GM18526 (cell line): ENCODE results near the gene RBM15B.

Experiments
- POLR2A ChIP-seq: IDR thresholded peaks from 3 replicates; pipeline ENCODE4 v1.6.1; 2011; ENCODE audit not compliant: insufficient read length; ENCODE audit errors: extremely low read depth

Gene RBM15B, protein sequence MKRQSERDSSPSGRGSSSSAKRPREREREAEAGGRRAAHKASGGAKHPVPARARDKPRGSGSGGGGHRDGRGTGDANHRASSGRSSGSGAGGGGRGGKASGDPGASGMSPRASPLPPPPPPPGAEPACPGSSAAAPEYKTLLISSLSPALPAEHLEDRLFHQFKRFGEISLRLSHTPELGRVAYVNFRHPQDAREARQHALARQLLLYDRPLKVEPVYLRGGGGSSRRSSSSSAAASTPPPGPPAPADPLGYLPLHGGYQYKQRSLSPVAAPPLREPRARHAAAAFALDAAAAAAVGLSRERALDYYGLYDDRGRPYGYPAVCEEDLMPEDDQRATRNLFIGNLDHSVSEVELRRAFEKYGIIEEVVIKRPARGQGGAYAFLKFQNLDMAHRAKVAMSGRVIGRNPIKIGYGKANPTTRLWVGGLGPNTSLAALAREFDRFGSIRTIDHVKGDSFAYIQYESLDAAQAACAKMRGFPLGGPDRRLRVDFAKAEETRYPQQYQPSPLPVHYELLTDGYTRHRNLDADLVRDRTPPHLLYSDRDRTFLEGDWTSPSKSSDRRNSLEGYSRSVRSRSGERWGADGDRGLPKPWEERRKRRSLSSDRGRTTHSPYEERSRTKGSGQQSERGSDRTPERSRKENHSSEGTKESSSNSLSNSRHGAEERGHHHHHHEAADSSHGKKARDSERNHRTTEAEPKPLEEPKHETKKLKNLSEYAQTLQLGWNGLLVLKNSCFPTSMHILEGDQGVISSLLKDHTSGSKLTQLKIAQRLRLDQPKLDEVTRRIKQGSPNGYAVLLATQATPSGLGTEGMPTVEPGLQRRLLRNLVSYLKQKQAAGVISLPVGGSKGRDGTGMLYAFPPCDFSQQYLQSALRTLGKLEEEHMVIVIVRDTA

DNA sequence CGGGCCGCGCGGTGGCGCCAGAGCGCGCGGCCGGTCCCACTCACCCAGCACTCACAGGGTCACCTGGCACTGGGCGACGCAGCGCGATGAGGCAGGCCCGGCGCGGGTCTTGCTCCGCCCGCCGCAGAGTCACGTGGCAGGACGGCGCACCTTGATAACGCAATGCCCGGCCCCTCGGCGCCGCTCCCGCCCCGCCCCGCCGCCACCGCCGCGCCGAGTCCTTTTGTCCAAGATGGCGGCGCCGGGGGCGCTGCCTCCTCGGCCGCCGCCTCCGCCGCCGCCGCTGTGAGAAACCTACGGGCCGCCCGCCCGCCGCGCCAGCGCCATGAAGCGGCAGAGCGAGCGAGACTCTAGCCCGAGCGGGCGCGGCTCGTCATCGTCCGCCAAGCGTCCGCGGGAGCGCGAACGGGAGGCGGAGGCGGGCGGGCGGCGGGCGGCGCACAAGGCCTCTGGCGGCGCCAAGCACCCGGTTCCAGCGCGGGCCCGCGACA, at the start of gene RBM15B:
TSS of gene RBM15B (plus strand) at position 211 of the 491 bp plus-strand sequence. CDS start at position 326, 115 bp downstream.
- TF ChIP-seq POLR2A, result peak; percentile 70

DNA sequence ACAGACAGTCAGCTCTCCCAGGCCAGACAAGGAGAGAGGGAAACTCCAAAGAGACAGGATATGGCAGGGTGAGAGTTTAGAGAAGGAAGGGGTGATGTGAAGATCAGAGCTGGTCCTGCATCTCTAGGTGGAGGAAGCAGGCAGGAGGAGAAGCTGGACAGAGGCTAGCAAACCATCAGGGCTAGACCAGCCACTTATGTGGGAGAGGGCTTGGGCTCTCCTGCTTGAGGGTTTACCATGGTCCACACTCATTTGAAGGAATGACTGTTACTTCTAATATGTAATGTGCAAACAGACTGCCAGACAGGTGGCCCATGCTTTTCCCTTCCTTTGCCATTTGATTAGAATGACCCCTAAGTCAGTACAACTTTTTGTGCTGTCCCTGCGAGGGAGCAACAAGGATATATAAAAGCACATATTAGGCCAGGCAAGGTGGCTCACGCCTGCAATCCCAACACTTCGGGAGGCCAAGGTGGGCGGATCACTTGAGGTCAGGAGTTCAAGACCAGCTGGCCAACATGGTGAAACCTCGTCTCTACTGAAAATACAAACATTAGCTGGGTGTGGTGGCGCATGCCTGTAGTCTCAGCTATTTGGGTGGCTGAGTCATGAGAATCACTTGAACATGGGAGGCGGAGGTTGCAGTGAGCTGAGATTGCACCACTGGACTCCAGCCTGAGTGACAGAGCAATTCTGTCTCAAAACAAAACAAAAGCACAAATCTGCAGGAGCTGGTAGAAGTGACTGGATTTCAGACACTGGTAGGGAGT, 47.0 kb upstream of the RBM15B start:
- TF ChIP-seq POLR2A, result no peak

DNA sequence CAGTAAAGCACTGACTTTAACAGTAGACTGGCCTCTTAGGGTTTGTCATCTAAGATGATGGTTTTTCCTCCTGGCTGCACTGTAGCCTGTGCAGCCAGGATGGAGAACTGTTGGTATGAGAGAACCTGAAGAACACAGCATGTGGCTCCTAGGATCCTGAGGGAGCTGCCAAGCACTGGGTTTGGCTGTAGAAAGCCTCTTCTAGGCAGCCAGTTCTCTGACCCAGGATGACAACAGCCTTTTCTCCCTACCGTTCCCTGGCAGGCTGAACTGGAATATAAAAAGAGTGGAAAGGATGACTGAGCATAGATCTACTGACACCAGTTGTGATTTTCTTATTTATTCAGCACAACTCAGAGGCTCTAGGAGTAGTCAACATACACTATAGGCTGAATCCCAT, 40.3 kb upstream of the RBM15B start:
- no peak for TF ChIP-seq POLR2A

DNA sequence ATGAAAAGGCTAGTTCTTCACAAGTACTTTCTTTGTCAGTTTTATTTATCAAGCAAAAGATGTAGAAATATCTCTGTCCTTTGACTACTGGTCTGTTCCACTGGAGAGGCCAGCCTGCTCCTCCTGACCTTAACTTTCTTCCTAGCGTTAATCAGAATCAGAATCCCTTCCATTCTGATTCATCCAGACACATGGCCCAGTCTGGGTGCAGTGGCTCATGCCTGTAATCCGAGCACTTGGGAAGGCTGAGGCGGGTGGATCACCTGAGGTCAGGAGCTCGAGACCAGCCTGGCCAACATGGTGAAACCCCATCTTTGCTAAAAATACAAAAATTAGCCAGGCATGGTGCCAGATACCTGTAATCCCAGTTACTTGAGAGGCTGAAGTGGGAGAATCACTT, 38.0 kb upstream of the RBM15B start:
- no peak for TF ChIP-seq POLR2A

DNA sequence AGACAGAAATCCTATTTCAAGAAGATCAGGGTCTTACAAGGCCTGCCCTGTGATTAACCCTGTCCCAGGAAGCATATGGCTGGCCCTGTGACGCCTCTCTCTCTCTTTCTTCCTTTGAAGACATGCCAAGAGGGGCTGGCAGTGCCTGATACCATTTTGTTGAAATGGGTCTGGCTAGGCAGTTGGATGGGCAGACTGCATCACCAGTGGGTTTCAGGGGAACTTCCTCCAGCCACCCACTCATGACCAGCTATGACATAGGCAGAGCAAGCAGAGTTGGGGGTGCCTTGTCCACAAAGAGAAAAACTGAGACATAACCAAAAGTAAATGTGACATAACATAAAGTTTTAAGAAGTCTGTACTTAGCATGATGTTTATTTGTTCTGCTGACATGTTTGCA, 37.4 kb upstream of the RBM15B start:
- no peak for TF ChIP-seq POLR2A

DNA sequence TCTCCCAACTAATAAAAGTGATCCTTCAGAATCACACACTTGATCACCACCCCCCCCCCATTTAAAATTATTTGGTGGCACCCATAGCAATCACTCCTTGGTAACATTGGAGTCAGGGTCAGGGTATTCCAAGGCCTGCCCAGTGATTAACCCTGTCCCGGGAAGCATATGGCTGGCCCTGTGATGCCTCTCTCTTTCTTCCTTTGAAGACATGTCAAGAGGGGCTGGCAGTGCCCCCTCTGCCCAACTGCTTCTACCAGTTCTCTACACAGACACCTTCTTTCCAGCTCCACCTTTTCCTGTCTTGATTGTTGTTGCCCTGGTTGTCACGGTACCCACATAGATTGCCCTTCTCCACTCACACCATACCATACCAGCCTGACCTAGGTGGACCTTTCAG, 36.9 kb upstream of the RBM15B start:
- TF ChIP-seq POLR2A, result no peak

DNA sequence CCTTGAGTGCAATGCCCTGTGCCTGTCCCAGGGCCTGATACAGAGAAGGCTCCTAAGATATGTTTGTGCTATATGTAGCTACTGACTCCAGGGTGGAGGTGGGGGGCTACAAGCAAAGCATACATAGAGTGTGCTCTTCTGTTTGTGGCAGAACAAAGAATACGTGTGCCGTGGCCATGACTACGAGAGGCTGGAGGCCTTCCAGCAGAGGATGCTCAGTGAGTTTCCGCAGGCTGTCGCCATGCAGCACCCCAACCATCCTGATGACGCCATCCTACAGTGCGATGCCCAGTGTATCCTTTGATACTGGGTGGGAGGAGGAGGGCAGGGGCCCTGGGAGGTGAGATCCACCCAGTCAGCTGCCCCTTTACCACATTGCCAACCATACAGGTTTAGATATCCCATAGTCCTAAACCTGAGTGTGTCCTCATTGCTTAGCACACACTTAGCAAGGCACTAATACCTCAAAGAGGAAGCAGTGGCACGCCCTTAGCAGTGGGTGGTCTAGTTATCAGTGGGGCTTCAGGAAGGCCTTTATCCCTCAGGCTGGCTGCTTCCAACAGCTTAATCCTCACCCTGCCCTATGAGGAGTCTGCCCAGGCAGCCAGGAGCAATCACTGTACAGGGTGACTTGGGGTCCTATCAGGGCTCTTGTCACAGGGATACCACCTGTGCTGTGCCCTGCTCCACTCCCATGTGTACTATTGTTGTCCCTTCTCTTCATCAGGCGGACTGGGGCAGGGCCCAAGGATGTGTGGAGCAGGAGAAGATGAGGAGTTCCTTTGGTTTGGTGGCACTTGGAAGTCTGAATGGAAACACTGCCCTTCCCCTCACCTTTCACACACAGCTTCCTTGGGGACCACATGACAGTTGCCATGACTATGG, 36.1 kb upstream of the RBM15B start:
- TF ChIP-seq POLR2A, result no peak

DNA sequence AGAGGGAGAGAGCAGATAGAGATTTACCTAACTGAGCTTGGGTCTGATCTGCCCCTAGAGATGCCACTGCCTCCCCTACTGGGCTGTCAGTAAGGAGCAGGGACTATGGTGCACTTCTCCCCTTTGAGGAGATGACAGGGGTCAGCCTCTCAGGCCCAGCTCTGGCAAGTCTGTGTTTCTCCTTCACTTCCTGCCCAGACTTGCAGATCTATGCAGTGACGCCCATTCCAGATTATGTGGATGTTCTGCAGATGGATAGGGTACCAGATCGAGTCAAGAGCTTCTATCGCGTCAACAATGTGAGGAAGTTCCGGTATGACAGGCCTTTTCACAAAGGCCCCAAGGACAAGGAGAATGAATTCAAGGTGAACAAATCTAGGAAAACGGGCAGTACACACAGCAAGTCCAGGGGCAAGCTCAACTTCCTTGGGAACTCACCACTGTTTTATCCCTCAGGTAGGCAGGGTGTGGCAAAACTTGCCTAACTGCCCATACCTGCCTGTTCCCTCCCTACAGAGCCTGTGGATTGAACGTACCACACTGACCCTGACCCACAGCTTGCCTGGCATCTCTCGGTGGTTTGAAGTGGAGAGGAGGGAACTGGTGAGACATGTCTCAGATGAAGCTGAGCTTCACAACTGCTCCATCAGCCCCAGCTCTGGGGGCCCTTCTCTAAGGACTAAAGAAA, 35.0 kb upstream of the RBM15B start:
- TF ChIP-seq POLR2A, result no peak

DNA sequence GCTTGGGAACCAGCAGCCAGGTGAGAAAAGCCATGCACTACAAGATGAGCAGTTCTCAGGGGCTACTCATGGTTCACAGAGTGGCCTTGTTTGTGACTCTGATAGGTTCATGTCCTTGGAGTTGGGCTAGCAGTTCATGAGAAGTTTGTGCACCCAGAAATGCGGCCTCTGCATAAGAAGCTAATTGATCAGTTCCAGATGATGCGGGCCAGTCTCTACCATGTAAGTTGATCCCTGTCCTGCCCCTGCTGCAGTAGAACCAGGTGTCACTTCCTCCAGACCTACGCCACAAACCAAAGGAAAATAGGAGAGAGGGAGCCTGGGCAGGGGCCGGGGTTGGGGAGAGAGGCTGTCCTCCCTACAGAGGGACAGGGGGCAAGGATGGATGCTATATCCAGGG, 33.2 kb upstream of the RBM15B start:
- no peak for TF ChIP-seq POLR2A

DNA sequence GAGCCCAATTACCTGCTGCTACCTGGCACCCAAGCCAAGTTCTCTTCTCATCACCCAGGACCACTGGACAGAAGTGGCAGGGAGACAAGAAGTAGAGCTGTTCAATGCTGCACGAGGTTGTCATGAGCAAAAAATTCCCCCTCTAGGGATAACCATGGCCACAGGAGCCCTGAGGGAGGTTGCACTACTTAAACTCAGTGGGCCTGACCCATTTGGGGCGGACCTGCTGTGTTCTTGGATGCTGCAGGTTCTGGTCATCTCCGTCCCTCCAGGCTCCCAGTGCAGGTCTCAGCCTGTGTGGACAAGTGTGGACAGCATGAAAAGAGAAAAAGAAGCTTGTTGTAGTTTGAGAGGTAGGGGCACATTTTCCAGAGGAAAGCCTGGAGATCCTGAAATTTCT, 32.1 kb upstream of the RBM15B start:
- no peak for TF ChIP-seq POLR2A

DNA sequence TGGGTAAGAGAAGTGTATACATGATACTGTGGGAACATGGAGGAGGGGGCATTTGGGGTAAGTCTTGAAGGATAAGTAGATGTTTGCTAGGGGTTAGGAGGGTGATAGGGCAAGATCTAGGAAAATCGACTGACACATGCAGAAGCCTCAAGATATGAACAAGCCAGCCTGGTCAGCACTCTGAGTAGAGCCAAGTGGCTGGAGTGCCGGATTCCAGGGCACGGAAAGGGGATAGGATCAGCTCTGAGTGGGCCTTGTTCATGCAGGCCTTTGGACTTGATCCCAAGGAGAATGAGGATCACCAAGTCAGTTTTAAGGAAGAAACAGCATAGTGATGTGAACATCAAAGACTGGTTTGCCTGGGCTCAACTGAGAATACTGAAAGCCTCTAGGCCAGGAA, 30.3 kb upstream of the RBM15B start:
- no peak for TF ChIP-seq POLR2A

DNA sequence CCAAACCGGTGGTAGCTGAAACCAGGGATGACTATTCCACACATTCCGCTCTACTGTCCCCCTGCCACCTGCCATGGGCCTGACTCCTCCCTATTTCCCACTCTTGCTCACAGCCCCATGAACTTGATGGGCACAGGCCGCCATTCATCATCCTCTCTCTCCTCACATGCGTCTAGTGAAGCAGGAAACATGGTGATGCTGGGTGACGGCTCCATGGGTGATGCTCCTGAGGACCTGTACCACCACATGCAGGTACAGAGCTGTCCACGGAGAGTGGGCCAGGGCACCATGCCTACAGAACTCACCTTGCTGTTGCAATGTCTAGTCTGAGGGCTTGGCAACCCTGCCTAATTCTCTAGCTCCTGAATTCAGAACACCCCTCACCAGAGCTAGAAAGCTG, 29.3 kb upstream of the RBM15B start:
- no peak for TF ChIP-seq POLR2A

DNA sequence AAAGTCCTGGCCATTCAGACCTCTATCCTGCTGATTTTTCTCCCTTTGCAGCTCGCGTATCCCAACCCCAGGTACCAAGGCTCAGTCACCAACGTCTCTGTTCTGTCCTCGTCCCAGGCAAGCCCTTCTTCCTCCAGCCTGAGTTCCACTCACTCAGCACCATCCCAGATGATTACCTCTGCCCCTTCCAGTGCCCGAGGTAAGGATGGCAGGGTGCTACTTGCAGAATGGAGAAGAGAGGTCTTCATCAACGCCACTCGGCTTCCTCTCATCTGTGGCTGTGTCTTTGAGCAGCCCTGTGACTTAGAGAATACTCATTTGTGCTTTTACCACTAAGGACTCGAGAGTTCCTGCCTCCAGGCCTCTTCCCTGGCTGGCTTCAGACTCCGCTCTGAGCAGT, 28.6 kb upstream of the RBM15B start:
- no peak for TF ChIP-seq POLR2A
